ENCODE measurements around the gene FAM24A.
"Not testable (repeated sequence)": the region's sequence is repeated elsewhere in the genome, so short reads cannot be mapped to it uniquely, and the experiment has no call there.

- TF ChIP-seq ZNF274 (IDR thresholded peaks at IDR 0.05; ENCODE audit: insufficient read depth, insufficient read length); TCF3 (IDR thresholded peaks at IDR 0.05; ENCODE audit: borderline replicate concordance, insufficient read depth, low read depth, low read length); CTCF (IDR thresholded peaks at IDR 0.05 in 2 of 3, conservative IDR thresholded peaks at IDR 0.05 in 1 of 3; ENCODE audit: control insufficient read depth in 2 of 3, extremely low read depth in 1 of 3, insufficient read depth in 1 of 3, low read depth in 3 of 3, low read length in 3 of 3); SMARCA5 (IDR thresholded peaks at IDR 0.05); BCL3 (IDR thresholded peaks at IDR 0.05; ENCODE audit: borderline replicate concordance, insufficient read depth, low read depth, low read length, poor library complexity, severe bottlenecking); NFYB (IDR thresholded peaks at IDR 0.05; ENCODE audit: insufficient read depth, low read depth, low read length); SRF (IDR thresholded peaks at IDR 0.05; ENCODE audit: low read depth in 2 of 2, low read length in 2 of 2); ZNF24 (IDR thresholded peaks at IDR 0.05); ZBTB40 (IDR thresholded peaks at IDR 0.05; ENCODE audit: borderline replicate concordance): not testable (repeated sequence)
Measured at GRCh38 chr10:122866757-122867482, 43.5 kb upstream of the FAM24A start.
